HUES48 (cell line): ENCODE measurements around the gene DDAH2.
A peak's percentile ranks its signal among the peaks of the same experiment; 100 is the strongest.

Experiments used
- H3K27ac ChIP-seq: one replicate; pipeline ENCODE4 v1.7.0; 2013; ENCODE audit warnings: low read depth, low read length, inconsistent platforms
- H3K27me3 ChIP-seq: 2 replicates; pipeline ENCODE4 v1.6.1; 2013; ENCODE audit warnings: mild to moderate bottlenecking, low read length; ENCODE audit not compliant: control insufficient read depth, insufficient read depth
- H3K36me3 ChIP-seq: 2 replicates; pipeline ENCODE4 v1.6.1; 2013; ENCODE audit warnings: low read length; ENCODE audit not compliant: control insufficient read depth, insufficient read depth
- H3K4me1 ChIP-seq: 2 replicates; pipeline ENCODE4 v1.6.1; 2013; ENCODE audit warnings: mild to moderate bottlenecking, low read length; ENCODE audit not compliant: control insufficient read depth, insufficient read depth
- H3K4me3 ChIP-seq: 2 replicates; pipeline ENCODE4 v1.5.1; 2013; ENCODE audit warnings: mild to moderate bottlenecking, low read depth, low read length
- H3K9ac ChIP-seq: 2 replicates; pipeline ENCODE4 v1.6.1; 2013; ENCODE audit warnings: mild to moderate bottlenecking, low read depth, low read length, moderate library complexity
- H3K9me3 ChIP-seq: 2 replicates; pipeline ENCODE4 v1.6.1; 2013; ENCODE audit warnings: low read length; ENCODE audit not compliant: control insufficient read depth, insufficient read depth

The DDAH2 gene

GRCh38 chr6:31683591-31683990 is 45.5 kb downstream of the DDAH2 start:
- Histone ChIP-seq H3K4me1 (peaks cover 10% of the 10 kb centered on the region; the same call in 1 of the 2 replicates), H3K36me3 (peaks cover 29% of the 10 kb centered on the region), H3K27ac (no peak overlapping the region), H3K9ac (no peak overlapping the region), H3K4me3 (peak overlapping the region; percentile 60), H3K9me3 (no peaks in the 10 kb centered on the region), H3K27me3 (peaks cover 17% of the 10 kb centered on the region)

- H3K4me1 ChIP-seq, result peaks cover 6% of the 10 kb centered on the region; the same call in 1 of the 2 replicates
- no peak overlapping the region for H3K27ac ChIP-seq
- peak overlapping the region; percentile 51 for H3K4me3 ChIP-seq
- no peak overlapping the region for H3K9ac ChIP-seq
- H3K36me3 ChIP-seq, result peaks cover 5% of the 10 kb centered on the region; the same call in 1 of the 2 replicates
- peaks cover 17% of the 10 kb centered on the region for H3K27me3 ChIP-seq
- no peaks in the 10 kb centered on the region for H3K9me3 ChIP-seq
Measured at GRCh38 chr6:31681135-31681671, 47.9 kb downstream of the DDAH2 start.

GRCh38 chr6:31680226-31681134 is 48.6 kb downstream of the DDAH2 start, which contains the start of gene LY6G5C:
TSS of gene LY6G5C (minus strand) at chr6:31681067. CDS start at chr6:31680373, 694 bp downstream.
- no peaks in the 10 kb centered on the region; the same call in 1 of the 2 replicates for H3K36me3 ChIP-seq
- H3K9ac ChIP-seq, result no peak within 1 kb of the TSS
- no peak within 1 kb of the TSS for H3K27ac ChIP-seq
- H3K4me3 ChIP-seq, result peak within 1 kb of the TSS; percentile 51
- H3K9me3 ChIP-seq, result no peaks in the 10 kb centered on the region
- H3K4me1 ChIP-seq, result peaks cover 6% of the 10 kb centered on the region; the same call in 1 of the 2 replicates
- peaks cover 17% of the 10 kb centered on the region for H3K27me3 ChIP-seq

- Histone ChIP-seq H3K4me3 (no peak overlapping the region), H3K9me3 (no peaks in the 10 kb centered on the region), H3K36me3 (peaks cover 4% of the 10 kb centered on the region; the same call in 1 of the 2 replicates), H3K27me3 (peaks cover 17% of the 10 kb centered on the region), H3K27ac (no peak overlapping the region), H3K4me1 (0 out of 2 replicates have a peak, but pooled peaks cover 3% of the 10 kb centered on the region), H3K9ac (0 out of 2 replicates have a peak overlapping the region, but pooled peaks have one; percentile 23)
Measured at GRCh38 chr6:31677955-31678354, 51.1 kb downstream of the DDAH2 start.
